Measurements from ENCODE around the gene CAB39. TPM values are rescaled to one million over a fixed set of nuclear protein-coding genes. Genes with fewer than 3 reads are reported as not detected.

CAB39 gene
- total RNA-seq, 1 donor, result 86.4 TPM

GRCh38 chr2:230674966-230675672 is 37.5 kb upstream of the CAB39 start:
- TF ChIP-seq CTCF (IDR thresholded peaks at IDR 0.05; ENCODE audit: insufficient read depth, low read depth, low read length), result no peak
- H3K4me3 ChIP-seq (ENCODE audit: low read depth, low read length), result no peak overlapping the region
- DNase-seq (ENCODE audit: low read depth), result no peak

GRCh38 chr2:230676546-230676945 is 36.1 kb upstream of the CAB39 start:
- no peak for TF ChIP-seq CTCF (IDR thresholded peaks at IDR 0.05; ENCODE audit: insufficient read depth, low read depth, low read length)
- no peak for DNase-seq (ENCODE audit: low read depth)
- no peak overlapping the region for H3K4me3 ChIP-seq (ENCODE audit: low read depth, low read length)

GRCh38 chr2:230677201-230677946 is 35.3 kb upstream of the CAB39 start:
- TF ChIP-seq CTCF (IDR thresholded peaks at IDR 0.05; ENCODE audit: insufficient read depth, low read depth, low read length), result no peak
- DNase-seq (ENCODE audit: low read depth), result no peak
- H3K4me3 ChIP-seq (ENCODE audit: low read depth, low read length), result no peak overlapping the region

GRCh38 chr2:230678018-230678417 is 34.6 kb upstream of the CAB39 start:
- DNase-seq (ENCODE audit: low read depth), result no peak
- no peak for TF ChIP-seq CTCF (IDR thresholded peaks at IDR 0.05; ENCODE audit: insufficient read depth, low read depth, low read length)
- H3K4me3 ChIP-seq (ENCODE audit: low read depth, low read length), result no peak overlapping the region

GRCh38 chr2:230678451-230678850 is 34.2 kb upstream of the CAB39 start:
- TF ChIP-seq CTCF (IDR thresholded peaks at IDR 0.05; ENCODE audit: insufficient read depth, low read depth, low read length), result no peak
- no peak overlapping the region for H3K4me3 ChIP-seq (ENCODE audit: low read depth, low read length)
- no peak for DNase-seq (ENCODE audit: low read depth)

- TF ChIP-seq CTCF (IDR thresholded peaks at IDR 0.05; ENCODE audit: insufficient read depth, low read depth, low read length), result no peak
- H3K4me3 ChIP-seq (ENCODE audit: low read depth, low read length), result no peak overlapping the region
- DNase-seq (ENCODE audit: low read depth), result no peak
Observed at GRCh38 chr2:230680463-230681170, 32.0 kb upstream of the CAB39 start.

Measured in fibroblast of villous mesenchyme (primary cell).